ENCODE results near the gene PSD.

- TF ChIP-seq, protein P1, sequence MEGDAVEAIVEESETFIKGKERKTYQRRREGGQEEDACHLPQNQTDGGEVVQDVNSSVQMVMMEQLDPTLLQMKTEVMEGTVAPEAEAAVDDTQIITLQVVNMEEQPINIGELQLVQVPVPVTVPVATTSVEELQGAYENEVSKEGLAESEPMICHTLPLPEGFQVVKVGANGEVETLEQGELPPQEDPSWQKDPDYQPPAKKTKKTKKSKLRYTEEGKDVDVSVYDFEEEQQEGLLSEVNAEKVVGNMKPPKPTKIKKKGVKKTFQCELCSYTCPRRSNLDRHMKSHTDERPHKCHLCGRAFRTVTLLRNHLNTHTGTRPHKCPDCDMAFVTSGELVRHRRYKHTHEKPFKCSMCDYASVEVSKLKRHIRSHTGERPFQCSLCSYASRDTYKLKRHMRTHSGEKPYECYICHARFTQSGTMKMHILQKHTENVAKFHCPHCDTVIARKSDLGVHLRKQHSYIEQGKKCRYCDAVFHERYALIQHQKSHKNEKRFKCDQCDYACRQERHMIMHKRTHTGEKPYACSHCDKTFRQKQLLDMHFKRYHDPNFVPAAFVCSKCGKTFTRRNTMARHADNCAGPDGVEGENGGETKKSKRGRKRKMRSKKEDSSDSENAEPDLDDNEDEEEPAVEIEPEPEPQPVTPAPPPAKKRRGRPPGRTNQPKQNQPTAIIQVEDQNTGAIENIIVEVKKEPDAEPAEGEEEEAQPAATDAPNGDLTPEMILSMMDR (IDR thresholded peaks at IDR 0.05), result no peak
- TF ChIP-seq EP300 (IDR thresholded peaks at IDR 0.05) (no peak), POLR2A (IDR thresholded peaks at IDR 0.05) (no peak), POLR2AphosphoS5 (IDR thresholded peaks at IDR 0.05) (no peak)
These were observed 28.7 kb downstream of the PSD start for GRCh38 chr10:102389894-102390293.
